Upper lobe of right lung (tissue), 1 donor: ENCODE measurements around the gene IFI16. TPM values are rescaled to one million over a fixed set of nuclear protein-coding genes. Genes with fewer than 3 reads are reported as not detected.

Experiments
- ATAC-seq: fragments of 200-7000 bp; cut with Tn5 transposase; one replicate; pipeline ENCODE4 v1.9.1; 2020; ENCODE audit warnings: mild to moderate bottlenecking, moderate library complexity
- DNase-seq: peaks from one replicate; pipeline ENCODE4 v3.0.0-alpha.2; 2020
- H3K27ac ChIP-seq: fragments of 200-600 bp; one replicate; pipeline ENCODE4 v1.8.0; 2022
- H3K27me3 ChIP-seq: fragments of 200-600 bp; one replicate; pipeline ENCODE4 v1.8.0; 2022; ENCODE audit warnings: mild to moderate bottlenecking
- H3K36me3 ChIP-seq: fragments of 200-600 bp; one replicate; pipeline ENCODE4 v1.8.0; 2022
- H3K4me1 ChIP-seq: fragments of 200-600 bp; one replicate; pipeline ENCODE4 v1.8.0; 2022
- H3K4me3 ChIP-seq: fragments of 200-600 bp; one replicate; pipeline ENCODE4 v1.8.0; 2022; ENCODE audit warnings: mild to moderate bottlenecking
- H3K9me3 ChIP-seq: fragments of 200-600 bp; one replicate; pipeline ENCODE4 v1.8.0; 2022
- intact Hi-C: fragments of 100-400 bp; cut with DNase I; formaldehyde crosslinking; loops from one replicate; pipeline ENCODE4 v1.11.0; 2022
- total RNA-seq: library from RNA; stranded (reverse); fragmentation: NEBNext Ultra II Directional; extraction: Animal tissue kit (Norgen Biotek cat#: 25700); gene quantifications from one replicate; pipeline ENCODE4 v1.2.1, GENCODE V29; 2021
- TF ChIP-seq, protein P1 (sequence below): fragments of 200-600 bp; IDR thresholded peaks from one replicate; pipeline ENCODE4 v1.8.0; 2022; ENCODE audit warnings: antibody characterized with exemption
- donor health status: DM: no; HTN: yes; CAD: no; lungs with severe emphysema.

The IFI16 gene
- total RNA-seq, 1 donor from 2014 or later: 98.0 TPM

DNA sequence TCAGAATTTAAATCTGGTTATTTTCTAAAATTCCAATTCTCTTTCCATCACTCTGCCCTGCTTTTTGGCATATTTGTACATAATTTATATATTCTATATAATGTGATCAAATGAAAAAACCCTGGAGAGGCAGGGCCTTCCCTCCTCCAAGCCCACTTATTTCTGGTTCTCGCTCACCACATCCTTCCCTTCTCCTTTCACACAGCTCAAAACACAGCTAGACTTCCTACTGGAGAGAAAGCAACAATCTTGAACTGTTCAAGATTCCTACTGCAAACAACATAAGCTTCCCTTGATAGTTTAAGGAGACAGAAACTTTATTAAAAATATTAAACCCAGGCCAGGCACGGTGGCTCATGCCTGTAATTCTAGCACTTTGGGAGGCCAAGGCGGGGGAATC is 74.4 kb downstream of the IFI16 start:
- Histone ChIP-seq H3K36me3 (no peaks in the 10 kb centered on the region), H3K4me1 (no peaks in the 10 kb centered on the region), H3K27me3 (no peaks in the 10 kb centered on the region), H3K9me3 (no peaks in the 10 kb centered on the region), H3K27ac (no peak overlapping the region), H3K4me3 (no peak overlapping the region)
- TF ChIP-seq, protein P1, sequence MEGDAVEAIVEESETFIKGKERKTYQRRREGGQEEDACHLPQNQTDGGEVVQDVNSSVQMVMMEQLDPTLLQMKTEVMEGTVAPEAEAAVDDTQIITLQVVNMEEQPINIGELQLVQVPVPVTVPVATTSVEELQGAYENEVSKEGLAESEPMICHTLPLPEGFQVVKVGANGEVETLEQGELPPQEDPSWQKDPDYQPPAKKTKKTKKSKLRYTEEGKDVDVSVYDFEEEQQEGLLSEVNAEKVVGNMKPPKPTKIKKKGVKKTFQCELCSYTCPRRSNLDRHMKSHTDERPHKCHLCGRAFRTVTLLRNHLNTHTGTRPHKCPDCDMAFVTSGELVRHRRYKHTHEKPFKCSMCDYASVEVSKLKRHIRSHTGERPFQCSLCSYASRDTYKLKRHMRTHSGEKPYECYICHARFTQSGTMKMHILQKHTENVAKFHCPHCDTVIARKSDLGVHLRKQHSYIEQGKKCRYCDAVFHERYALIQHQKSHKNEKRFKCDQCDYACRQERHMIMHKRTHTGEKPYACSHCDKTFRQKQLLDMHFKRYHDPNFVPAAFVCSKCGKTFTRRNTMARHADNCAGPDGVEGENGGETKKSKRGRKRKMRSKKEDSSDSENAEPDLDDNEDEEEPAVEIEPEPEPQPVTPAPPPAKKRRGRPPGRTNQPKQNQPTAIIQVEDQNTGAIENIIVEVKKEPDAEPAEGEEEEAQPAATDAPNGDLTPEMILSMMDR: no peak
- ATAC-seq (peak; percentile 53), DNase-seq (no peak)
- intact Hi-C loops: no loop called here

- ATAC-seq: peak; percentile 75
- intact Hi-C loops: no loop called here
- Histone ChIP-seq H3K27ac (no peak overlapping the region), H3K4me3 (no peak overlapping the region), H3K27me3 (no peaks in the 10 kb centered on the region), H3K4me1 (no peaks in the 10 kb centered on the region), H3K9me3 (no peaks in the 10 kb centered on the region), H3K36me3 (no peaks in the 10 kb centered on the region)
- TF ChIP-seq, protein P1: no peak
- DNase-seq: no peak
Observed at GRCh38 chr1:159084867-159085266, 75.2 kb downstream of the IFI16 start.

DNA sequence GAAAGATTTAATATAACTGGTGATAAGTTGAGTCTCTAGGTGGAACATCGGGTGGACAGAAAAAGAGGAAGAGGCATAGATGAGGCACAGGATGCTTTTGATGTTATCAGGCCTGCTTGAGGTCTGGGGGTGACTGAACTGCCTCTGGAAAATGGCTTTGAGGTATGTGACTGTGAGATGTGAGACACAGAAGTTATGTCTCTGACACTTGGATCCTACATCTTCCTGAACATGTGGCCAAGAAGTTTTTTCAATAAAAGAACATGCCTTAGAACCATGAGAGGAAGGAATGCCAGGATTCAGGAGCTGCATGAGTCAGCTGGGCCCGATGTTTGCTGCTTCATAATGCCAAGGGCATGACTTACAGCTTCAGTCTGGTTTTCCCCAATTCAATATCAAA is 78.3 kb downstream of the IFI16 start:
- Histone ChIP-seq H3K4me1 (no peaks in the 10 kb centered on the region), H3K36me3 (no peaks in the 10 kb centered on the region), H3K4me3 (no peak overlapping the region), H3K27ac (no peak overlapping the region), H3K27me3 (no peaks in the 10 kb centered on the region), H3K9me3 (no peaks in the 10 kb centered on the region)
- no peak for ATAC-seq
- no peak for DNase-seq
- TF ChIP-seq, protein P1: no peak
- intact Hi-C loops: no loop called here

- Histone ChIP-seq H3K4me1 (no peaks in the 10 kb centered on the region), H3K27me3 (no peaks in the 10 kb centered on the region), H3K9me3 (no peaks in the 10 kb centered on the region), H3K27ac (no peak overlapping the region), H3K4me3 (no peak overlapping the region), H3K36me3 (no peaks in the 10 kb centered on the region)
- intact Hi-C loops: no loop called here
- TF ChIP-seq, protein P1: no peak
- ATAC-seq: no peak
- DNase-seq: no peak
Observed at GRCh38 chr1:159088546-159089183, 79.0 kb downstream of the IFI16 start.

GRCh38 chr1:159089184-159089791 is 79.6 kb downstream of the IFI16 start:
- H3K4me3 ChIP-seq: no peak overlapping the region
- H3K27me3 ChIP-seq: no peaks in the 10 kb centered on the region
- H3K4me1 ChIP-seq: no peaks in the 10 kb centered on the region
- TF ChIP-seq, protein P1: peak; percentile 64
- H3K9me3 ChIP-seq: no peaks in the 10 kb centered on the region
- no peaks in the 10 kb centered on the region for H3K36me3 ChIP-seq
- intact Hi-C loops: no loop called here
- ATAC-seq (peak; percentile 31), DNase-seq (no peak)
- no peak overlapping the region for H3K27ac ChIP-seq
